H1 (cell line): ENCODE results near the gene LCNL1. TPM values are rescaled to one million over a fixed set of nuclear protein-coding genes. Genes with fewer than 3 reads are reported as not detected.

Experiments used
- TCF12 ChIP-seq: IDR thresholded peaks from 2 replicates; pipeline ENCODE4 v1.6.1; 2011; ENCODE audit warnings: low read depth, mild to moderate bottlenecking, low read length
- polyA plus RNA-seq, 7 experiments: library from polyadenylated mRNA; depleted of rRNA in 3 of 7; stranded (reverse) in 5 of 7; unstranded in 2 of 7; fragments of >200 nt in 5 of 7; fragments of 200-250 nt in 2 of 7; gene quantifications; 1 replicate in 5 of 7; 2 replicates in 1 of 7; 4 replicates in 1 of 7; pipeline versions ENCODE4 v1.2.1 to v1.2.3, GENCODE V29; 2011 to 2013; ENCODE audit warnings: missing spikeins in 2 of 7, mixed read lengths in 2 of 7
- total RNA-seq: library from RNA; stranded (reverse); fragmentation: NEBNext Ultra II Directional; extraction: Animal tissue kit (Norgen Biotek cat#: 25700); gene quantifications from 2 replicates; pipeline ENCODE4 v1.2.1, GENCODE V29; 2021
- TF ChIP-seq, protein P1 (sequence below): fragments of 300-600 bp; sonication (generic); IDR thresholded peaks from 2 replicates; pipeline ENCODE4 v1.7.1; 2012; ENCODE audit warnings: low read length, moderate library complexity, mild to moderate bottlenecking, inconsistent platforms; ENCODE audit not compliant: insufficient replicate concordance
- TF ChIP-seq, protein P2 (sequence below): IDR thresholded peaks from 2 replicates; pipeline ENCODE4 v1.6.1; 2012; ENCODE audit warnings: inconsistent platforms

The LCNL1 gene
- total and polyA plus RNA-seq, 2 of the 8 experiments (the other 6 are each of a cell fraction or from before 2014, with no cell fraction given) = 0.11 TPM; not detected in 1

DNA sequence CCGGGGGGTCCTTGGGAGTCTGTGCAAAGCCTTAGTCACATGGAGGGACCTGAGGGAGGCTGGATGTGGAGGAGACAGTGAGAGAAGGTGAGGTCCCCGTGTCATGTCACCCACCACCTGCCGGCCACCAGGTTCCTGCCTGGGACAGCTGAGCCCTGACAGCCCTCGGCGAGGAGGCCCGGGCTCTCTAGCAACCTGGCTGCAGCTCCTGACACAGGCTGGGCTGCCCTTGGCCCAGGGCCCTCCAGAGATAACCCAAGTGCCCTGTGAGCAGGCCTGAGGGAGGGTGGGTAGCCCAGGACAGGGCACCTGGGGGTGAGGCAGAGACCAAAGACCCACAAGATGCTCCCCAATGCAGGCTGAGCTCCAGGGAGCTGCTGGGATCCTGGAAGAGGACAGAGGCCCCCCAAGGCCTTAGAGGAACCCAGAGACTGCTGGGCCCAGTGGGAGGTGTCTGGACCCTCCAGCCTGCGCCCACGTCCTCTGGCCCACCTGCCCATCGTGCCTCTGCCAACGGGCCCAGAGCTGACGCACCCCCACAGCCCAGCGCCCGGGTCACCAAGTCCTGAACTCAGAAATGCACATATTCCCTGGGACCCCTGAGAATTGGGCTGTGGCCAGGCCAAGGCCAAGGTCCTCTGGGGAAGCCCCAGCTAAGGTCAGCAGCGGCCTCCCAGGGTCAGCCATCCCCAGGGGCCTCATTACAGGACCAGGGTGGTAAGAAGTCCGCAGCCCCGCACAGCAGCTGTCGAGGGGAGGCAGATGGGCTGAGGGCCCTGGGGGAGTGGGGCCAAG is 14.3 kb upstream of the LCNL1 start (continued):
- TF ChIP-seq, protein P1, sequence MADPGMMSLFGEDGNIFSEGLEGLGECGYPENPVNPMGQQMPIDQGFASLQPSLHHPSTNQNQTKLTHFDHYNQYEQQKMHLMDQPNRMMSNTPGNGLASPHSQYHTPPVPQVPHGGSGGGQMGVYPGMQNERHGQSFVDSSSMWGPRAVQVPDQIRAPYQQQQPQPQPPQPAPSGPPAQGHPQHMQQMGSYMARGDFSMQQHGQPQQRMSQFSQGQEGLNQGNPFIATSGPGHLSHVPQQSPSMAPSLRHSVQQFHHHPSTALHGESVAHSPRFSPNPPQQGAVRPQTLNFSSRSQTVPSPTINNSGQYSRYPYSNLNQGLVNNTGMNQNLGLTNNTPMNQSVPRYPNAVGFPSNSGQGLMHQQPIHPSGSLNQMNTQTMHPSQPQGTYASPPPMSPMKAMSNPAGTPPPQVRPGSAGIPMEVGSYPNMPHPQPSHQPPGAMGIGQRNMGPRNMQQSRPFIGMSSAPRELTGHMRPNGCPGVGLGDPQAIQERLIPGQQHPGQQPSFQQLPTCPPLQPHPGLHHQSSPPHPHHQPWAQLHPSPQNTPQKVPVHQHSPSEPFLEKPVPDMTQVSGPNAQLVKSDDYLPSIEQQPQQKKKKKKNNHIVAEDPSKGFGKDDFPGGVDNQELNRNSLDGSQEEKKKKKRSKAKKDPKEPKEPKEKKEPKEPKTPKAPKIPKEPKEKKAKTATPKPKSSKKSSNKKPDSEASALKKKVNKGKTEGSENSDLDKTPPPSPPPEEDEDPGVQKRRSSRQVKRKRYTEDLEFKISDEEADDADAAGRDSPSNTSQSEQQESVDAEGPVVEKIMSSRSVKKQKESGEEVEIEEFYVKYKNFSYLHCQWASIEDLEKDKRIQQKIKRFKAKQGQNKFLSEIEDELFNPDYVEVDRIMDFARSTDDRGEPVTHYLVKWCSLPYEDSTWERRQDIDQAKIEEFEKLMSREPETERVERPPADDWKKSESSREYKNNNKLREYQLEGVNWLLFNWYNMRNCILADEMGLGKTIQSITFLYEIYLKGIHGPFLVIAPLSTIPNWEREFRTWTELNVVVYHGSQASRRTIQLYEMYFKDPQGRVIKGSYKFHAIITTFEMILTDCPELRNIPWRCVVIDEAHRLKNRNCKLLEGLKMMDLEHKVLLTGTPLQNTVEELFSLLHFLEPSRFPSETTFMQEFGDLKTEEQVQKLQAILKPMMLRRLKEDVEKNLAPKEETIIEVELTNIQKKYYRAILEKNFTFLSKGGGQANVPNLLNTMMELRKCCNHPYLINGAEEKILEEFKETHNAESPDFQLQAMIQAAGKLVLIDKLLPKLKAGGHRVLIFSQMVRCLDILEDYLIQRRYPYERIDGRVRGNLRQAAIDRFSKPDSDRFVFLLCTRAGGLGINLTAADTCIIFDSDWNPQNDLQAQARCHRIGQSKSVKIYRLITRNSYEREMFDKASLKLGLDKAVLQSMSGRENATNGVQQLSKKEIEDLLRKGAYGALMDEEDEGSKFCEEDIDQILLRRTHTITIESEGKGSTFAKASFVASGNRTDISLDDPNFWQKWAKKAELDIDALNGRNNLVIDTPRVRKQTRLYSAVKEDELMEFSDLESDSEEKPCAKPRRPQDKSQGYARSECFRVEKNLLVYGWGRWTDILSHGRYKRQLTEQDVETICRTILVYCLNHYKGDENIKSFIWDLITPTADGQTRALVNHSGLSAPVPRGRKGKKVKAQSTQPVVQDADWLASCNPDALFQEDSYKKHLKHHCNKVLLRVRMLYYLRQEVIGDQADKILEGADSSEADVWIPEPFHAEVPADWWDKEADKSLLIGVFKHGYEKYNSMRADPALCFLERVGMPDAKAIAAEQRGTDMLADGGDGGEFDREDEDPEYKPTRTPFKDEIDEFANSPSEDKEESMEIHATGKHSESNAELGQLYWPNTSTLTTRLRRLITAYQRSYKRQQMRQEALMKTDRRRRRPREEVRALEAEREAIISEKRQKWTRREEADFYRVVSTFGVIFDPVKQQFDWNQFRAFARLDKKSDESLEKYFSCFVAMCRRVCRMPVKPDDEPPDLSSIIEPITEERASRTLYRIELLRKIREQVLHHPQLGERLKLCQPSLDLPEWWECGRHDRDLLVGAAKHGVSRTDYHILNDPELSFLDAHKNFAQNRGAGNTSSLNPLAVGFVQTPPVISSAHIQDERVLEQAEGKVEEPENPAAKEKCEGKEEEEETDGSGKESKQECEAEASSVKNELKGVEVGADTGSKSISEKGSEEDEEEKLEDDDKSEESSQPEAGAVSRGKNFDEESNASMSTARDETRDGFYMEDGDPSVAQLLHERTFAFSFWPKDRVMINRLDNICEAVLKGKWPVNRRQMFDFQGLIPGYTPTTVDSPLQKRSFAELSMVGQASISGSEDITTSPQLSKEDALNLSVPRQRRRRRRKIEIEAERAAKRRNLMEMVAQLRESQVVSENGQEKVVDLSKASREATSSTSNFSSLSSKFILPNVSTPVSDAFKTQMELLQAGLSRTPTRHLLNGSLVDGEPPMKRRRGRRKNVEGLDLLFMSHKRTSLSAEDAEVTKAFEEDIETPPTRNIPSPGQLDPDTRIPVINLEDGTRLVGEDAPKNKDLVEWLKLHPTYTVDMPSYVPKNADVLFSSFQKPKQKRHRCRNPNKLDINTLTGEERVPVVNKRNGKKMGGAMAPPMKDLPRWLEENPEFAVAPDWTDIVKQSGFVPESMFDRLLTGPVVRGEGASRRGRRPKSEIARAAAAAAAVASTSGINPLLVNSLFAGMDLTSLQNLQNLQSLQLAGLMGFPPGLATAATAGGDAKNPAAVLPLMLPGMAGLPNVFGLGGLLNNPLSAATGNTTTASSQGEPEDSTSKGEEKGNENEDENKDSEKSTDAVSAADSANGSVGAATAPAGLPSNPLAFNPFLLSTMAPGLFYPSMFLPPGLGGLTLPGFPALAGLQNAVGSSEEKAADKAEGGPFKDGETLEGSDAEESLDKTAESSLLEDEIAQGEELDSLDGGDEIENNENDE = no peak
- TF ChIP-seq, protein P2, sequence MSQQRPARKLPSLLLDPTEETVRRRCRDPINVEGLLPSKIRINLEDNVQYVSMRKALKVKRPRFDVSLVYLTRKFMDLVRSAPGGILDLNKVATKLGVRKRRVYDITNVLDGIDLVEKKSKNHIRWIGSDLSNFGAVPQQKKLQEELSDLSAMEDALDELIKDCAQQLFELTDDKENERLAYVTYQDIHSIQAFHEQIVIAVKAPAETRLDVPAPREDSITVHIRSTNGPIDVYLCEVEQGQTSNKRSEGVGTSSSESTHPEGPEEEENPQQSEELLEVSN = no peak
- no peak for TF ChIP-seq TCF12
